ENCODE measurements around the gene NAT8L. TPM values are rescaled to one million over a fixed set of nuclear protein-coding genes. Genes with fewer than 3 reads are reported as not detected.
A peak's percentile ranks its signal among the peaks of the same experiment; 100 is the strongest.

The NAT8L gene
- total RNA-seq, 1 donor from 2014 or later = 0.24 TPM

DNA sequence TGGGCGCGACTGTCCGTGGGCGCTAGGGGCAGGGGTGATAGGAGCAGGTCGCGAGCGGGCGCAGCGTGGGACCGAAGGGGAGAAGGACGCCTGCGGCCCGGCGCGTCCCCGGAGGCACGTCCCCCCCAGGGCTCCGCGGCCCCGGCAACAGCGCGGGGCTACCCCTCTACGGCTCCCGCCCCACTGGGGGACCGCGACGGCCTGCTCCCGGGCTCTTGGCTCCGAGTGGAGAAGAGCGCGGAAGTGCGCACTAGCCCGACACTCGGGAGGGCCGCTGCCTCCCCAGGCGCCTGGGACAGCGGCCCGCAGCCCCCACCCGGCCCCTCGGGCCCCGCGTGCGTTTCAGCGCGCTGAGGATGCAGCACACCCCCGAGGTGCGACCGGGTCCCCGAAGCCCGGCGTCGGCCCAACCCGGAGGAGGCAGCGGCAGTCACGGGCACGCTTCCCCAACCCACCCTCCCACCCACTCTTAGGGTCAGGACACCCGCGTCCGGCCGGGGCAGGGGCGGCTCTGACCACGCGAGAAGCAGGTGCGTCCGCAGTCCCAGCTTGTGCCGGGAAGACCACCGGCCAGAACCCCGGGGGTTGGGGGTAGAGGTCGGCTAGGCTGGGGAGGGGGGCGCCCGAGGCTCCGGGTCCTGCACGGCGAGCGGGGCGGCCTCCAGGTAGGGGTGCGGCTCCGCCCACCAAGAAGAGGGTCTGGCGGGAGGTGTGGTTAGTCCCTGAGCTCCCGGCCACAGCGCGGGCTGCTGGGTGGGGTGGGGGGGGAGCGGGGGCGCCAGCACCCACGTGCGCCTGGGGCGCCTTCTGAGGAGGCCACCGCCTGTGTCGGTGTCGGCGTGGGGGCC is 18.5 kb upstream of the NAT8L start:
- no peaks in the 10 kb centered on the region for H3K36me3 Mint-ChIP-seq (ENCODE audit: low read depth)
- no peak overlapping the region for H3K27ac Mint-ChIP-seq

DNA sequence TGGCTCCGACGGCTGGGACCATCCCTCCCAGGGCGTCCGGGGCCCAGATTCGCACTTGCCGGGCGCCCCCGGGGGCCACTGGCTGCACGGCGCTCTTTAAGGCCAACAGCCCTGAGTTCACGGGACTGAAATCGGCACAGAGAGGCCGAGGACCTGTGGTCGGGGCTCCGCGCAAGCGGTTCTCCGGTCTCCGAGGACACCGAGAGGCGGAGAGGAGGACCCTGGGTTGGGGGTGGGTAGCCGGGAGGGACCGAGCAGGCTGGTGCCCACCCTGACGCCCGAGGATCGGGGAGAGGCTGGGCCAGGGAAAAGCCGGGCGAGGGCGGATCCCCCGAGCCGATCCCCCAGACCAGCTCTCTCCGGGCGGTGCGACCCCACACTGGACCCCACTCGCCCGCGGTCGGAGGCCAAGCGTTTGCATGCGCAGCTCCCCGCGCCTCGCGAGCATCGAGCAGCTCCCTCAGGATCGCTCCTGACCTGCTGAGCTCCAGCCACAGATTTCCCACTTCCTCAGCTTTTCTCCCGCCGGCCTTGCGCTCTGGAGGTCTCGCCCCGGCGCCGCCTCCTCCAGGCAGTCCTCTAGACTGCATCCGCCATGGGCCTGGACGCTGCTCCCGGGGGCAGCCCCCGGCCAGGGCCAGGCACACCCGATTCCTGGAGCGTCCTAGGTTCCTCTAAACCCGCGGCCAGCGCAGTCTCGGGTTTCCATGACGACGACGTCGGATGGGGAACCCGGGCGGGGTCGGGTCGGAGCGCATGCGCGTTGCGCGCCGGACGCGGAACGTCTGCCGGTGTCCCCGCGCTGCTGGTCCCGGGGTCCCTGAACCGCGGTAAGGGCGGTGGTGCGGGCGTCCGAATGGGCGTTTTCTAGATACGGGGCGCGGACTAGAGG is 17.6 kb upstream of the NAT8L start:
- peak overlapping the region; percentile 12 for H3K27ac Mint-ChIP-seq

More for the DNA sequence above, 18.5 kb upstream of the NAT8L start:
- DNase-seq (no peak), ATAC-seq (ENCODE audit: low read depth) (no peak)
- POLR2A ChIA-PET = no interaction called here
- TF ChIP-seq, protein P1, sequence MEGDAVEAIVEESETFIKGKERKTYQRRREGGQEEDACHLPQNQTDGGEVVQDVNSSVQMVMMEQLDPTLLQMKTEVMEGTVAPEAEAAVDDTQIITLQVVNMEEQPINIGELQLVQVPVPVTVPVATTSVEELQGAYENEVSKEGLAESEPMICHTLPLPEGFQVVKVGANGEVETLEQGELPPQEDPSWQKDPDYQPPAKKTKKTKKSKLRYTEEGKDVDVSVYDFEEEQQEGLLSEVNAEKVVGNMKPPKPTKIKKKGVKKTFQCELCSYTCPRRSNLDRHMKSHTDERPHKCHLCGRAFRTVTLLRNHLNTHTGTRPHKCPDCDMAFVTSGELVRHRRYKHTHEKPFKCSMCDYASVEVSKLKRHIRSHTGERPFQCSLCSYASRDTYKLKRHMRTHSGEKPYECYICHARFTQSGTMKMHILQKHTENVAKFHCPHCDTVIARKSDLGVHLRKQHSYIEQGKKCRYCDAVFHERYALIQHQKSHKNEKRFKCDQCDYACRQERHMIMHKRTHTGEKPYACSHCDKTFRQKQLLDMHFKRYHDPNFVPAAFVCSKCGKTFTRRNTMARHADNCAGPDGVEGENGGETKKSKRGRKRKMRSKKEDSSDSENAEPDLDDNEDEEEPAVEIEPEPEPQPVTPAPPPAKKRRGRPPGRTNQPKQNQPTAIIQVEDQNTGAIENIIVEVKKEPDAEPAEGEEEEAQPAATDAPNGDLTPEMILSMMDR (IDR thresholded peaks at IDR 0.05) = no peak
- Mint-ChIP-seq H3K4me3 (peak overlapping the region; percentile 71), H3K9me3 (no peaks in the 10 kb centered on the region), H3K27me3 (peaks cover 17% of the 10 kb centered on the region), H3K4me1 (peaks cover 9% of the 10 kb centered on the region)
- CTCF ChIA-PET = no interaction called here
- intact Hi-C loops (cut with micrococcal nuclease) = loop anchor here (1.0 to 5.0 kb wide), 3 partner anchors 18 to 377 kb away; partner anchors contain the start of genes CFAP99, LETM1, NAT8L and ZFYVE28

DNA sequence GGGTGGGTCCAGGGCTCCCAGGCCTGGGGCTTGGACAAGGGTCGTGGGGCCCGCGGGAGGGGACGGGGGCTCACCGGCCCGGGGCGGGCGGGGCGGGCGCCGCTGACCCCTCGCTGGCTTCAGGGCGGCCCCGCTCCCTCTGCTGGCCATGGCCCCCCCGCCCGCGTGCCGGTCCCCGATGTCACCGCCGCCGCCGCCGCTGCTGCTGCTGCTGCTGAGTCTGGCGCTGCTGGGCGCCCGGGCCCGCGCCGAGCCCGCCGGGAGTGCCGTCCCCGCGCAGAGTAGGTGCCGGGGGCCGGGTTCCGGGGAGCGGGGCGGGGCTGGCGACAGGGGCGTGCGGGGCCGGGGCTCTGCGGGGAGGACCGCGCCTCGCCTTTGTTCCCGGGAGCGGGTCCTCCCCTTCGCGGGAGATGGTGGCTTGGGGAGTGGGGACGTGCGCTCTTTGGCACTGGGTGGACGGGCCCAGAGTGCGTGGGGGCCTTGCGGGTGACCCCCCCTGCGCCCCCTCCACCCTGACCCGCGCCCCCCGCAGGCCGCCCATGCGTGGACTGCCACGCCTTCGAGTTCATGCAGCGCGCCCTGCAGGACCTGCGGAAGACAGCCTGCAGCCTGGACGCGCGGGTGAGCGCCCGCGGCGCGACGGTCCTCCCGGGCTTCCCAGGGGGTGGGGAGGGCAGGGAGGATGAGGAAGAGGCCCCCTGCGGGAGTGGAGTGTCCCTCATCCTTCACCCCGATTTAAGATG is 16.8 kb upstream of the NAT8L start:
- ChIA-PET CTCF (no interaction called here), POLR2A (no interaction called here)
- intact Hi-C loops (cut with micrococcal nuclease) = loop anchor here (1.0 to 5.0 kb wide), 2 partner anchors 33 to 375 kb away; partner anchors contain the start of genes CFAP99 and ZFYVE28

More for the DNA sequence above, 17.6 kb upstream of the NAT8L start:
- H3K36me3 Mint-ChIP-seq (ENCODE audit: low read depth) = no peaks in the 10 kb centered on the region
- no peaks in the 10 kb centered on the region for H3K9me3 Mint-ChIP-seq
- H3K4me1 Mint-ChIP-seq = peaks cover 9% of the 10 kb centered on the region
- intact Hi-C loops (cut with micrococcal nuclease) = loop anchor here (1.0 to 5.0 kb wide), 4 partner anchors 17 to 376 kb away; partner anchors contain the start of genes CFAP99, LETM1, NAT8L and ZFYVE28
- POLR2A ChIA-PET = interaction anchor here (0.6 to 0.8 kb wide), 2 partner anchors 32 to 883 kb away, joined by 3 read pairs; no protein-coding TSS in a partner anchor
- peak; percentile 80 for DNase-seq
- peaks cover 20% of the 10 kb centered on the region for H3K27me3 Mint-ChIP-seq
- TF ChIP-seq, protein P1 (IDR thresholded peaks at IDR 0.05) = no peak
- ATAC-seq (ENCODE audit: low read depth) = peak; percentile 76
- H3K4me3 Mint-ChIP-seq = peak overlapping the region; percentile 84
- CTCF ChIA-PET = no interaction called here

DNA sequence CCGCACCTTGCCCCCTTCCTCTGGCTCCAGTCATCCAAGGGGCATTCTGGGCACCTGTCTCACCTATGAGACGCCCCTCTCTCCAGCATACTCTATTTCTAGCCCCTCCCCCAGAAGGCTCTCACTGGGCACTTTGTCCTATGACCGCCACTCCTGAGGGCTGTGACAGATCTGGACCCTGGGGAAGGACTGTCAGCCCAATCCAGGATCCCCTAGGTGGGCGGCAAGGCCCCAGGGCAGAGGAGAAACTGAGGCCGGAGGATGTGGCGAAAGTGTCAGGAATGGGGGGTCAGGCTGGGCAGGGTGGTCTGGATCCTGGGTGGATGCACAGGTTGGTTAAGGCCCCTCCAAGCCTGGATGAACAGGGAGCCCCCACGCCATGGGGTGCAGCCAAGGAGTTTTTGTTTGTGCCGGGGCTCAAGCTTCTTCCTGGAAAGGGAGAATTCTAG is 16.2 kb upstream of the NAT8L start:
- ATAC-seq (ENCODE audit: low read depth) = no peak
- peaks cover 9% of the 10 kb centered on the region for H3K4me1 Mint-ChIP-seq
- H3K4me3 Mint-ChIP-seq = peak overlapping the region; percentile 77
- H3K27me3 Mint-ChIP-seq = peaks cover 18% of the 10 kb centered on the region
- intact Hi-C loops (cut with micrococcal nuclease) = loop anchor here (1.0 to 5.0 kb wide), 2 partner anchors 34 to 374 kb away; partner anchors contain the start of genes CFAP99 and ZFYVE28
- no peak for DNase-seq
- TF ChIP-seq, protein P1 (IDR thresholded peaks at IDR 0.05) = no peak
- H3K27ac Mint-ChIP-seq = peak overlapping the region; percentile 35
- no peaks in the 10 kb centered on the region for H3K36me3 Mint-ChIP-seq (ENCODE audit: low read depth)
- CTCF ChIA-PET = no interaction called here
- POLR2A ChIA-PET = no interaction called here
- no peaks in the 10 kb centered on the region for H3K9me3 Mint-ChIP-seq

More for the DNA sequence above, 16.8 kb upstream of the NAT8L start:
- ATAC-seq (ENCODE audit: low read depth) (peak; percentile 53), DNase-seq (peak; percentile 48)
- Mint-ChIP-seq H3K9me3 (no peaks in the 10 kb centered on the region), H3K27me3 (peaks cover 14% of the 10 kb centered on the region), H3K4me1 (peaks cover 9% of the 10 kb centered on the region), H3K36me3 (ENCODE audit: low read depth) (no peaks in the 10 kb centered on the region), H3K4me3 (peak overlapping the region; percentile 77), H3K27ac (peak overlapping the region; percentile 35)
- TF ChIP-seq, protein P1 (IDR thresholded peaks at IDR 0.05) = no peak
